Heart left ventricle (tissue), 13 donors: ENCODE results near the gene MRGPRX4.

ENCODE experiments used
- POLR2A ChIP-seq, 2 donors: fragments of 450-650 bp; IDR thresholded peaks; one replicate each; pipeline ENCODE4 v1.6.1; 2017; ENCODE audit warnings: antibody characterized with exemption in 2 of 2, mild to moderate bottlenecking in 2 of 2, moderate library complexity in 2 of 2
- TF ChIP-seq, protein P1 (sequence below), 12 donors: fragments of 200-600 bp; sonication (generic) in 4 of 12; IDR thresholded peaks; one replicate each; pipeline versions ENCODE4 v1.5.0 to v1.8.0; 2018 to 2022; ENCODE audit warnings: antibody characterized with exemption in 12 of 12, mild to moderate bottlenecking in 5 of 12
- donor health status: ischemic (EF 13 %, LVEDD 7.1; RV severe dilation, severe dysfunction).
- donor health status: DM: no; HTN: yes; CAD: no.
- donor health status: DM: no; HTN: no; CAD: no.
- donor health status: ischemic (EF 25% LVEDD 6.9; RV normal size, moderate dysfunction).
- donor health status: ischemic (EF 25% LVEDD 5.7; RV mildly dilated, moderate dysfunction).
- donor health status: ischemic (EF 35%, LVEDD 5.7; RV mildly dilated, moderate dysfunction).
- donor health status: nonischemic (EF 11% LVEDD 7.7; RV severe dilation, severe dysfunction).
- donor health status: DM: yes; HTN: yes; CAD: no.
- donor health status: PGD.
- donor health status: ischemic (EF 29% LVEDD 5.4; RV normal size, mild dysfunction).
- donor health status: nonischemic (EF 23%, LVEDD 6.1; RV moderate dilation, normal function).

DNA sequence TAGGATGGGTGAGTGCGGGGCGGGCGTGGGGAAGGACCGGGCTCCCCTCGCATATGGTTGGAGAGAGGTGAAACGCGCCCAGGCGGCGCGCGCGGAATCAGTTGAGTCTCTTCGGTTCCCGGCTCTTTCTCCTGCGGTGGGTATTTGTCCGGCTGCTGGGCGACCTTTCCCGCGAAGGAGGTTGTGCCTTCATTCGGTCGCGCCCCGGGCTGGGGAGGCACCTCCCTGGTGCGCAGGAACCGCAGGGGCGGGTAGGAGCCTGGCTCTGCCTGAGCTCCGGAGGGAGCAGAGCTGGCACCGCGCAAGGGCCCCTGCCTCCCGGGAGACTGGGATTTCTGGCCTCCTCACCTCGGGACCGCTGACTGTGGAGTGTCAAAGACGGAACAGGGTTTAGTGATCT is 36.4 kb downstream of the MRGPRX4 start:
- TF ChIP-seq POLR2A (IDR thresholded peaks at IDR 0.05) = no peak
- TF ChIP-seq, protein P1, sequence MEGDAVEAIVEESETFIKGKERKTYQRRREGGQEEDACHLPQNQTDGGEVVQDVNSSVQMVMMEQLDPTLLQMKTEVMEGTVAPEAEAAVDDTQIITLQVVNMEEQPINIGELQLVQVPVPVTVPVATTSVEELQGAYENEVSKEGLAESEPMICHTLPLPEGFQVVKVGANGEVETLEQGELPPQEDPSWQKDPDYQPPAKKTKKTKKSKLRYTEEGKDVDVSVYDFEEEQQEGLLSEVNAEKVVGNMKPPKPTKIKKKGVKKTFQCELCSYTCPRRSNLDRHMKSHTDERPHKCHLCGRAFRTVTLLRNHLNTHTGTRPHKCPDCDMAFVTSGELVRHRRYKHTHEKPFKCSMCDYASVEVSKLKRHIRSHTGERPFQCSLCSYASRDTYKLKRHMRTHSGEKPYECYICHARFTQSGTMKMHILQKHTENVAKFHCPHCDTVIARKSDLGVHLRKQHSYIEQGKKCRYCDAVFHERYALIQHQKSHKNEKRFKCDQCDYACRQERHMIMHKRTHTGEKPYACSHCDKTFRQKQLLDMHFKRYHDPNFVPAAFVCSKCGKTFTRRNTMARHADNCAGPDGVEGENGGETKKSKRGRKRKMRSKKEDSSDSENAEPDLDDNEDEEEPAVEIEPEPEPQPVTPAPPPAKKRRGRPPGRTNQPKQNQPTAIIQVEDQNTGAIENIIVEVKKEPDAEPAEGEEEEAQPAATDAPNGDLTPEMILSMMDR (IDR thresholded peaks at IDR 0.05) = no peak
